ENCODE measurements around the gene PARD3B.
A peak's percentile ranks its signal among the peaks of the same experiment; 100 is the strongest.

PARD3B gene

GRCh38 chr2:205524656-205525055, 979.4 kb downstream of the PARD3B start:
- Histone ChIP-seq H3K36me3 (ENCODE audit: control insufficient read depth in 4 of 4, insufficient read depth in 4 of 4, low read length in 3 of 4) (no peaks in the 10 kb centered on the region), H3K4me1 (ENCODE audit: control extremely low read depth in 1 of 4, control insufficient read depth in 4 of 4, insufficient read depth in 4 of 4, low read length in 3 of 4) (no peaks in the 10 kb centered on the region), H3K4me3 (ENCODE audit: control insufficient read depth in 1 of 7, extremely low read depth in 1 of 7, insufficient read depth in 4 of 7, low read depth in 2 of 7, low read length in 6 of 7) (no peak overlapping the region), H3K27ac (ENCODE audit: insufficient read depth in 1 of 2, low read depth in 1 of 2, low read length in 2 of 2, poor library complexity in 1 of 2, severe bottlenecking in 2 of 2) (no peak overlapping the region), H3K27me3 (replicated peaks in 2 of 5; ENCODE audit: control insufficient read depth in 4 of 5, insufficient read depth in 5 of 5, low read length in 4 of 5) (no peaks in the 10 kb centered on the region), H3K9me3 (ENCODE audit: control extremely low read depth in 1 of 5, control insufficient read depth in 4 of 5, insufficient read depth in 2 of 5, low read depth in 1 of 5, low read length in 4 of 5) (no peaks in the 10 kb centered on the region)
- POLR2A ChIA-PET = interaction anchor here (0.6 kb wide), 1 partner anchor 10 kb away, joined by 3 read pairs; no protein-coding TSS in a partner anchor
- no peak for DNase-seq
- 100% methylated on average over 2 of the region's 3 CpGs for WGBS (ENCODE audit: insufficient coverage)
- CTCF ChIA-PET = no interaction called here

DNA sequence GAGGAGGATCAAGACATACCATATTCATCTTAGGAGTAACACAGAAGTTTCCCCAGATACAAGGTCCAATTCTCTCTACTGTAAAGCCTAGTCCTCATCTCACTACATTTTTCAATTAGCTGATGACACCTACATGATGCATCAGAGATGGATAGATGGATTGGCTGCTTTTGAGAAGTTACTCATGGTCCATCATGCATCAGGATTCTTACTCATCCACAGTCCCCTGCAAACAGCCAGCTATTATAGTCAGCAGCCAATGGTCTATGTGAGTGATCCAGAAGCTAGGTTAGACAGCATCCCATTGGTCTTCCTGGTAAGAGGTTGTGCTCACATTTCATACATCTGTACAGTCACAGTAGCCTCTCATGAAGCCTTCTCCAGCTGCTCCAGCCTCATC, 982.5 kb downstream of the PARD3B start:
- no peak for DNase-seq
- Histone ChIP-seq H3K9me3 (ENCODE audit: control extremely low read depth in 1 of 5, control insufficient read depth in 4 of 5, insufficient read depth in 2 of 5, low read depth in 1 of 5, low read length in 4 of 5) (no peaks in the 10 kb centered on the region), H3K36me3 (ENCODE audit: control insufficient read depth in 4 of 4, insufficient read depth in 4 of 4, low read length in 3 of 4) (no peaks in the 10 kb centered on the region), H3K4me3 (ENCODE audit: control insufficient read depth in 1 of 7, extremely low read depth in 1 of 7, insufficient read depth in 4 of 7, low read depth in 2 of 7, low read length in 6 of 7) (no peak overlapping the region), H3K27me3 (replicated peaks in 2 of 5; ENCODE audit: control insufficient read depth in 4 of 5, insufficient read depth in 5 of 5, low read length in 4 of 5) (no peaks in the 10 kb centered on the region), H3K27ac (ENCODE audit: insufficient read depth in 1 of 2, low read depth in 1 of 2, low read length in 2 of 2, poor library complexity in 1 of 2, severe bottlenecking in 2 of 2) (no peak overlapping the region), H3K4me1 (ENCODE audit: control extremely low read depth in 1 of 4, control insufficient read depth in 4 of 4, insufficient read depth in 4 of 4, low read length in 3 of 4) (no peaks in the 10 kb centered on the region)
- ChIA-PET POLR2A (no interaction called here), CTCF (no interaction called here)

- ChIA-PET CTCF (no interaction called here), POLR2A (no interaction called here)
- H3K4me1 ChIP-seq (ENCODE audit: control extremely low read depth in 1 of 4, control insufficient read depth in 4 of 4, insufficient read depth in 4 of 4, low read length in 3 of 4) = peaks cover 0 to 3% (median 0%) of the 10 kb centered on the region in 4 experiments
- H3K27me3 ChIP-seq (replicated peaks in 2 of 5; ENCODE audit: control insufficient read depth in 4 of 5, insufficient read depth in 5 of 5, low read length in 4 of 5) = no peaks in the 10 kb centered on the region
- 100% methylated on average over 1 of the region's 2 CpGs for WGBS (ENCODE audit: insufficient coverage)
- no peak overlapping the region for H3K27ac ChIP-seq (ENCODE audit: insufficient read depth in 1 of 2, low read depth in 1 of 2, low read length in 2 of 2, poor library complexity in 1 of 2, severe bottlenecking in 2 of 2)
- H3K9me3 ChIP-seq (ENCODE audit: control extremely low read depth in 1 of 5, control insufficient read depth in 4 of 5, insufficient read depth in 2 of 5, low read depth in 1 of 5, low read length in 4 of 5) = no peaks in the 10 kb centered on the region
- no peak for DNase-seq
- no peaks in the 10 kb centered on the region for H3K36me3 ChIP-seq (ENCODE audit: control insufficient read depth in 4 of 4, insufficient read depth in 4 of 4, low read length in 3 of 4)
- no peak overlapping the region for H3K4me3 ChIP-seq (ENCODE audit: control insufficient read depth in 1 of 7, extremely low read depth in 1 of 7, insufficient read depth in 4 of 7, low read depth in 2 of 7, low read length in 6 of 7)
Measured at GRCh38 chr2:205531072-205531471, 985.8 kb downstream of the PARD3B start.

DNA sequence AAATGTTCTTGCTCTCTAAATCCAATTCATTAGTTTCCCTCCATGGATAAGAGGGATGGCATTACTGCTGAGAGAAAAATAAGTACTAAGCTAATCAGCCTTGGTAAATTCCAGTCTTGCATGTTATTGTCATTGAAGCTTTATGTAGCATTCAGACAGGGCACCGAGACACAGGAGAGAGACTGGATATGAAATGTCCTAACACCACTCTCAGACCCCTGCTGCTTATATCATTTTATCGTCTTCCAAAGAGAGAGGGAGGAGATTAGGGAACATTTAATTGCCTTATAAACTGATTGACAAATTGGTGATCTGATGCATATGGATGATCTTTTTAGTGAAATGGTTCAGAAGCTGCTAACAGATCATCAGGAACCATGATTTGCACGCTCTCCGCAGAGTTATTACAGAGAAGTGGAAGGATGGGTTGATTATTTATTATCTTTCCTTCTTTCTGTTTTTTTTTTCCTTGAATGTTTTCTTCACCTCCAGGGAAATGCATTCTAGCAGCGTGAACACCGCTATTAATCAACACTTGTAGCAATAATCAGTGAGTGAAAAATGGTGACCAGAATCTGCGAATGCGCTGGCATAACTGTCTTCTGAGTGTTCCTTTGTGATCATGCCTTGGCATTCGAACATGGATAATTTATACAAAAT, 986.3 kb downstream of the PARD3B start:
- Histone ChIP-seq H3K4me1 (ENCODE audit: control extremely low read depth in 1 of 4, control insufficient read depth in 4 of 4, insufficient read depth in 4 of 4, low read length in 3 of 4) (peaks cover 0 to 3% (median 0%) of the 10 kb centered on the region in 4 experiments), H3K4me3 (ENCODE audit: control insufficient read depth in 1 of 7, extremely low read depth in 1 of 7, insufficient read depth in 4 of 7, low read depth in 2 of 7, low read length in 6 of 7) (no peak overlapping the region), H3K36me3 (ENCODE audit: control insufficient read depth in 4 of 4, insufficient read depth in 4 of 4, low read length in 3 of 4) (no peaks in the 10 kb centered on the region), H3K27me3 (replicated peaks in 2 of 5; ENCODE audit: control insufficient read depth in 4 of 5, insufficient read depth in 5 of 5, low read length in 4 of 5) (no peaks in the 10 kb centered on the region), H3K9me3 (ENCODE audit: control extremely low read depth in 1 of 5, control insufficient read depth in 4 of 5, insufficient read depth in 2 of 5, low read depth in 1 of 5, low read length in 4 of 5) (no peaks in the 10 kb centered on the region), H3K27ac (ENCODE audit: insufficient read depth in 1 of 2, low read depth in 1 of 2, low read length in 2 of 2, poor library complexity in 1 of 2, severe bottlenecking in 2 of 2) (no peak overlapping the region)
- WGBS (ENCODE audit: insufficient coverage) = 100% methylated on average over 4 of the region's 9 CpGs
- CTCF ChIA-PET = no interaction called here
- no peak for DNase-seq
- POLR2A ChIA-PET = no interaction called here

DNA sequence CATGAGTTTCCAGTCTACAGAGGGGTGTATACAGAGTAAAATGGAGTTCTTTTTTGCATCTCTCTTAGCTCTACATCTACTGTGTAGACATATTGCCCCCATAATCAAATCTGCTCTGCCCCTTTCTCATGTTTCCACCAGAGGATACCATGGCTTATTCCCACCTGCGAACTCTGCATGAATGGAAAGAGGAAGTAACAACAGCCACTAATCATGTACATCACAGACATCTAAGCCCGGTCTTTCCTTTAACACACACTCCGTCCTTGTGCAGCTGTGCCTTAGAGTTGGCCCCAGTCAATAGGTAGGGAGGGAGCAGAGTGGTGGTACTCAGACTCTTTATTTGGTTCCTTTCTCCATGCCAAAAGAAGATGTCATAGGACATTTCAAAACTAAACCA, 989.7 kb downstream of the PARD3B start:
- DNase-seq = peak in 2 of 3 donors; percentile 53 to 68
- Histone ChIP-seq H3K27ac (ENCODE audit: insufficient read depth in 1 of 2, low read depth in 1 of 2, low read length in 2 of 2, poor library complexity in 1 of 2, severe bottlenecking in 2 of 2) (no peak overlapping the region), H3K4me1 (ENCODE audit: control extremely low read depth in 1 of 4, control insufficient read depth in 4 of 4, insufficient read depth in 4 of 4, low read length in 3 of 4) (peaks cover 0 to 7% (median 2%) of the 10 kb centered on the region in 4 experiments), H3K36me3 (ENCODE audit: control insufficient read depth in 4 of 4, insufficient read depth in 4 of 4, low read length in 3 of 4) (no peaks in the 10 kb centered on the region), H3K4me3 (ENCODE audit: control insufficient read depth in 1 of 7, extremely low read depth in 1 of 7, insufficient read depth in 4 of 7, low read depth in 2 of 7, low read length in 6 of 7) (no peak overlapping the region), H3K9me3 (ENCODE audit: control extremely low read depth in 1 of 5, control insufficient read depth in 4 of 5, insufficient read depth in 2 of 5, low read depth in 1 of 5, low read length in 4 of 5) (no peaks in the 10 kb centered on the region), H3K27me3 (replicated peaks in 2 of 5; ENCODE audit: control insufficient read depth in 4 of 5, insufficient read depth in 5 of 5, low read length in 4 of 5) (no peaks in the 10 kb centered on the region)
- POLR2A ChIA-PET = no interaction called here
- WGBS (ENCODE audit: insufficient coverage) = no CpG with 5 or more reads among the region's 3 CpGs
- CTCF ChIA-PET = no interaction called here

GRCh38 chr2:205539603-205540002, 994.3 kb downstream of the PARD3B start:
- DNase-seq = peak in 1 of 3 donors; percentile 9

GRCh38 chr2:205540036-205540435, 994.8 kb downstream of the PARD3B start:
- POLR2A ChIA-PET = no interaction called here

More at GRCh38 chr2:205539603-205540002, 994.3 kb downstream of the PARD3B start:
- peaks cover 0 to 11% (median 5%) of the 10 kb centered on the region in 4 experiments for H3K4me1 ChIP-seq (ENCODE audit: control extremely low read depth in 1 of 4, control insufficient read depth in 4 of 4, insufficient read depth in 4 of 4, low read length in 3 of 4)
- no peak overlapping the region for H3K27ac ChIP-seq (ENCODE audit: insufficient read depth in 1 of 2, low read depth in 1 of 2, low read length in 2 of 2, poor library complexity in 1 of 2, severe bottlenecking in 2 of 2)
- H3K9me3 ChIP-seq (ENCODE audit: control extremely low read depth in 1 of 5, control insufficient read depth in 4 of 5, insufficient read depth in 2 of 5, low read depth in 1 of 5, low read length in 4 of 5) = no peaks in the 10 kb centered on the region
- H3K36me3 ChIP-seq (ENCODE audit: control insufficient read depth in 4 of 4, insufficient read depth in 4 of 4, low read length in 3 of 4) = no peaks in the 10 kb centered on the region
- 97% methylated on average over 4 of the region's 5 CpGs for WGBS (ENCODE audit: insufficient coverage)
- H3K27me3 ChIP-seq (replicated peaks in 2 of 5; ENCODE audit: control insufficient read depth in 4 of 5, insufficient read depth in 5 of 5, low read length in 4 of 5) = no peaks in the 10 kb centered on the region
- ChIA-PET CTCF (no interaction called here), POLR2A (no interaction called here)
- H3K4me3 ChIP-seq (ENCODE audit: control insufficient read depth in 1 of 7, extremely low read depth in 1 of 7, insufficient read depth in 4 of 7, low read depth in 2 of 7, low read length in 6 of 7) = no peak overlapping the region

More at GRCh38 chr2:205540036-205540435, 994.8 kb downstream of the PARD3B start:
- no peaks in the 10 kb centered on the region for H3K27me3 ChIP-seq (replicated peaks in 2 of 5; ENCODE audit: control insufficient read depth in 4 of 5, insufficient read depth in 5 of 5, low read length in 4 of 5)
- CTCF ChIA-PET = interaction anchor here (0.6 kb wide), 1 partner anchor 354 kb away, joined by 3 read pairs; no protein-coding TSS in a partner anchor
- peak in 2 of 3 donors; percentile 52 to 59 for DNase-seq
- no peak overlapping the region for H3K27ac ChIP-seq (ENCODE audit: insufficient read depth in 1 of 2, low read depth in 1 of 2, low read length in 2 of 2, poor library complexity in 1 of 2, severe bottlenecking in 2 of 2)
- peaks cover 0 to 11% (median 5%) of the 10 kb centered on the region in 4 experiments for H3K4me1 ChIP-seq (ENCODE audit: control extremely low read depth in 1 of 4, control insufficient read depth in 4 of 4, insufficient read depth in 4 of 4, low read length in 3 of 4)
- H3K36me3 ChIP-seq (ENCODE audit: control insufficient read depth in 4 of 4, insufficient read depth in 4 of 4, low read length in 3 of 4) = no peaks in the 10 kb centered on the region
- WGBS (ENCODE audit: insufficient coverage) = 96% methylated on average over 3 of the region's 5 CpGs
- H3K4me3 ChIP-seq (ENCODE audit: control insufficient read depth in 1 of 7, extremely low read depth in 1 of 7, insufficient read depth in 4 of 7, low read depth in 2 of 7, low read length in 6 of 7) = no peak overlapping the region
- no peaks in the 10 kb centered on the region for H3K9me3 ChIP-seq (ENCODE audit: control extremely low read depth in 1 of 5, control insufficient read depth in 4 of 5, insufficient read depth in 2 of 5, low read depth in 1 of 5, low read length in 4 of 5)
